Measurements from ENCODE around the gene EPN2. TPM values are rescaled to one million over a fixed set of nuclear protein-coding genes. Genes with fewer than 3 reads are reported as not detected.

Gene EPN2
- total and polyA plus RNA-seq, 10 of the 15 experiments (the other 5 are each of a cell fraction or from before 2014, with no cell fraction given): 0.26 to 8.4 (median 4.7) TPM

DNA sequence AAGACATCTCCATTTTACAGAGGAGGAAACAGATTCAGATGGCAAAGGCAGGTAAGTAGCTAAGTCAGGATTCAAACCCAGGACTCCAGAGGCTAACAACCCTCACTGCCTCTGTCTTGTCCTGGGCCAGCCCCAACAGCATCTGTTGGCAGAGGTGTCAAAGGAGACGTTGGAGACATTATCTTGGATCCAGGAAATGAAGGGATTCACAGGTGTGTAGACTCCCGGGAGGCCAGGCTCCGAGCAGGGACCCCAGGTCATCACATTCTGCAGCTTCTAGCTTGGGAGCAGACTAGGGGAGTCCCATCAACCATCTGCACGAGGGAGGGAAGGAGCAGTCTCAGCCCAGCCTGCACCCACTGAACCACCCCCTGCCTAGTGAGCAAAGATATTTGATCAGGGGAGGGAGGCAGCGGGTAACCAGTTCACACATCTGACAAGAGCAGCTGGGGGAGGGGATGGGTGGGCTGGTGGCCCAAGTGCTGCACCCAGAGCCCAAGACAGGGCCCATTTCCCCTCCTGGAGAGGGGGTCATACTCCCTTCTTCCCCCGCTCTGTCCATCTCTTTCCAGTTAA, 126.4 kb downstream of the EPN2 start:
- DNase-seq (ENCODE audit: low read depth, low spot score) (no peak), ATAC-seq (no peak), FAIRE-seq (no peak)
- ChIA-PET RAD21 (ENCODE audit: unreplicated experiment) (interaction anchor here (0.8 to 4.4 kb wide), 9 partner anchors 9 to 284 kb away, joined by 3 to 35 read pairs (median 5); partner anchors contain the start of gene MAPK7), POLR2A (interaction anchor here (1.1 kb wide), 1 partner anchor 84 kb away, joined by 3 read pairs; no protein-coding TSS in a partner anchor), CTCF (interaction anchor here (0.7 to 4.6 kb wide), 31 partner anchors 9 to 404 kb away, joined by 3 to 66 read pairs (median 5); partner anchors contain the start of gene MAPK7), SMC1A (ENCODE audit: uncharacterized antibody, unreplicated experiment) (interaction anchor here (0.7 to 2.2 kb wide), 8 partner anchors 8 to 402 kb away, joined by 3 to 10 read pairs (median 4); partner anchors contain the start of gene MAPK7)
- no peaks in the 10 kb centered on the region for H4K20me1 ChIP-seq (ENCODE audit: control insufficient read depth, insufficient read depth)
- no peak overlapping the region for H3K4me2 ChIP-seq (ENCODE audit: control insufficient read depth, insufficient read depth)
- no peaks in the 10 kb centered on the region for H3K36me3 ChIP-seq (ENCODE audit: control insufficient read depth in 2 of 2, insufficient read depth in 2 of 2, low read length in 1 of 2)
- in situ Hi-C loops (cut with MboI): loop anchor here (5.0 kb wide), 1 partner anchor 84 kb away; no protein-coding TSS in a partner anchor
- H3K9me3 ChIP-seq (replicated peaks; ENCODE audit: control insufficient read depth, insufficient read depth, low read length): no peaks in the 10 kb centered on the region
- H3K79me2 ChIP-seq (ENCODE audit: control insufficient read depth, insufficient read depth, low read length): no peaks in the 10 kb centered on the region
- intact Hi-C loops (cut with micrococcal nuclease; ENCODE audit: unreplicated experiment): loop anchor here (1.0 to 10.0 kb wide), 4 partner anchors 106 to 403 kb away; partner anchors contain the start of gene ALDH3A2
- no peak overlapping the region for H3K9ac ChIP-seq (ENCODE audit: control insufficient read depth, insufficient read depth, low read length)
- no TSS peak for BruUV-seq (replicated peaks)
- H3K27me3 ChIP-seq (replicated peaks in 1 of 2; ENCODE audit: control insufficient read depth in 2 of 2, insufficient read depth in 2 of 2, low read length in 1 of 2): no peaks in the 10 kb centered on the region; a peak in 2 of 4 replicates
- no peak overlapping the region for H2AFZ ChIP-seq (ENCODE audit: control insufficient read depth, low read depth, low read length)
- peaks cover 7% of the 10 kb centered on the region for H3K4me1 ChIP-seq (ENCODE audit: control insufficient read depth, insufficient read depth, low read length)
- TF ChIP-seq MEF2A (IDR thresholded peaks at IDR 0.05; ENCODE audit: insufficient read depth, low read depth, low read length): no peak
- no peak for TF ChIP-seq ZNF24 (IDR thresholded peaks at IDR 0.05)
- TF ChIP-seq SMAD5 (IDR thresholded peaks at IDR 0.05; ENCODE audit: low read depth): no peak
- TF ChIP-seq POLR2A (IDR thresholded peaks at IDR 0.05; ENCODE audit: low read depth, low read length): no peak
- TF ChIP-seq RBBP5 (conservative IDR thresholded peaks at IDR 0.05): no peak
- TF ChIP-seq ZNF384 (IDR thresholded peaks at IDR 0.05; ENCODE audit: borderline replicate concordance, low read depth, low read length): no peak
- TF ChIP-seq TAF1 (IDR thresholded peaks at IDR 0.05; ENCODE audit: borderline replicate concordance, low read depth, low read length): no peak
- no peak for TF ChIP-seq SUPT20H (IDR thresholded peaks at IDR 0.05; ENCODE audit: borderline replicate concordance, control insufficient read depth, low read depth, low read length)
- TF ChIP-seq SP1 (IDR thresholded peaks at IDR 0.05; ENCODE audit: low read depth, low read length): no peak
- no peak for TF ChIP-seq CBFB (IDR thresholded peaks at IDR 0.05; ENCODE audit: low read depth)
- TF ChIP-seq RAD21 (IDR thresholded peaks at IDR 0.05; ENCODE audit: insufficient read depth, low read depth, low read length): no peak
- WGBS (ENCODE audit: insufficient coverage, insufficient replicate concordance, low lambda C conversion rate, missing lambda C conversion rate): 31% methylated on average over 6 of the region's 6 CpGs
- no peak overlapping the region for H3K4me3 ChIP-seq
- no peak overlapping the region for H3K27ac ChIP-seq (ENCODE audit: control insufficient read depth, insufficient read depth)

All from GM12878 (cell line).